HepG2 (cell line): ENCODE measurements around the gene FGFR4. TPM values are rescaled to one million over a fixed set of nuclear protein-coding genes. Genes with fewer than 3 reads are reported as not detected.
A peak's percentile ranks its signal among the peaks of the same experiment; 100 is the strongest.

Experiments used
- ARNTL ChIP-seq: sonication (generic); formaldehyde crosslinking; IDR thresholded peaks from 2 replicates; pipeline ENCODE4 v1.4.0; 2020; ENCODE audit warnings: mild to moderate bottlenecking, missing genetic modification reagents
- ATF7-NPFF ChIP-seq: sonication (generic); formaldehyde crosslinking; IDR thresholded peaks from 2 replicates; pipeline ENCODE4 v1.8.1; 2023; ENCODE audit warnings: mild to moderate bottlenecking, low read depth, missing genetic modification reagents, moderate library complexity
- HDAC1 ChIP-seq: sonication (generic); formaldehyde crosslinking; IDR thresholded peaks from 2 replicates; pipeline ENCODE4 v1.5.1; 2020; ENCODE audit warnings: mild to moderate bottlenecking, missing genetic modification reagents
- HNRNPK ChIP-seq: fragments of 200-400 bp; formaldehyde crosslinking; IDR thresholded peaks from 2 replicates; pipeline ENCODE4 v1.6.1; 2018; ENCODE audit warnings: low read length, low read depth, moderate library complexity, mild to moderate bottlenecking; ENCODE audit not compliant: poor library complexity, severe bottlenecking
- LCORL ChIP-seq, 2 experiments: fragments of 450-650 bp in 1 of 2; sonication (generic) in 1 of 2; formaldehyde crosslinking in 1 of 2; IDR thresholded peaks; 2 replicates each; pipeline versions ENCODE4 v1.5.0 to v1.6.1; 2017 to 2020; ENCODE audit warnings: antibody characterized with exemption in 1 of 2, missing genetic modification reagents in 1 of 2
- MAFK ChIP-seq, 2 experiments: IDR thresholded peaks in 1 of 2; conservative IDR thresholded peaks in 1 of 2; 2 replicates each; pipeline ENCODE4 v1.6.1; 2011; ENCODE audit warnings: improper control_type of control experiment in 2 of 2, low read length in 2 of 2
- MTA3 ChIP-seq: sonication (generic); formaldehyde crosslinking; IDR thresholded peaks from 2 replicates; pipeline ENCODE4 v1.4.0; 2020; ENCODE audit warnings: missing genetic modification reagents
- PATZ1 ChIP-seq: sonication (generic); formaldehyde crosslinking; IDR thresholded peaks from 2 replicates; pipeline ENCODE4 v1.4.0; 2020; ENCODE audit warnings: missing genetic modification reagents
- RXRA ChIP-seq: sonication (generic); formaldehyde crosslinking; IDR thresholded peaks from 2 replicates; pipeline ENCODE4 v1.5.1; 2020; ENCODE audit warnings: missing genetic modification reagents
- TCF12 ChIP-seq, 2 experiments: fragments of 450-650 bp in 1 of 2; sonication (generic) in 1 of 2; formaldehyde crosslinking in 1 of 2; IDR thresholded peaks; 2 replicates each; pipeline versions ENCODE4 v1.6.1 to v1.8.0; 2017 to 2022; ENCODE audit warnings: antibody characterized with exemption in 1 of 2, mild to moderate bottlenecking in 1 of 2, missing genetic modification reagents in 1 of 2, moderate library complexity in 1 of 2
- ZNF331 ChIP-seq: sonication (generic); formaldehyde crosslinking; IDR thresholded peaks from 2 replicates; pipeline ENCODE4 v1.4.0; 2020; ENCODE audit warnings: missing genetic modification reagents
- ZNF543 ChIP-seq: sonication (generic); formaldehyde crosslinking; IDR thresholded peaks from 2 replicates; pipeline ENCODE4 v1.4.0; 2020; ENCODE audit warnings: mild to moderate bottlenecking, missing genetic modification reagents
- polyA plus RNA-seq, 8 experiments: library from polyadenylated mRNA; depleted of rRNA in 3 of 8; stranded (reverse) in 7 of 8; unstranded in 1 of 8; fragments of >200 nt; fragmentation: Illumina TruSeq in 4 of 8; extraction: Trizol in 4 of 8; gene quantifications; 2 replicates each; pipeline versions ENCODE4 v1.2.1 to v1.2.3, GENCODE V29; 2011 to 2016; ENCODE audit warnings: low read depth in 4 of 8, missing spikeins in 1 of 8, mixed read lengths in 1 of 8; ENCODE audit not compliant: insufficient read depth in 1 of 8
- total RNA-seq, 5 experiments: library from RNA; depleted of rRNA; stranded (reverse); fragments of >200 nt; fragmentation: Illumina TruSeq; extraction: Trizol; gene quantifications; 2 replicates each; pipeline ENCODE4 v1.2.3, GENCODE V29; 2016; ENCODE audit warnings: low read depth in 1 of 5
- TF ChIP-seq, protein P1 (sequence below): sonication (generic); formaldehyde crosslinking; IDR thresholded peaks from 2 replicates; pipeline ENCODE4 v1.4.0; 2020; ENCODE audit warnings: missing genetic modification reagents, mild to moderate bottlenecking, borderline replicate concordance
- TF ChIP-seq, protein P2 (sequence below): sonication (generic); formaldehyde crosslinking; IDR thresholded peaks from 2 replicates; pipeline ENCODE4 v1.4.0; 2020; ENCODE audit warnings: missing genetic modification reagents
- TF ChIP-seq, protein P3 (sequence below): sonication (generic); formaldehyde crosslinking; IDR thresholded peaks from 2 replicates; pipeline ENCODE4 v1.8.0; 2022; ENCODE audit warnings: mild to moderate bottlenecking, missing genetic modification reagents
- TF ChIP-seq, protein P4 (sequence below): sonication (generic); formaldehyde crosslinking; IDR thresholded peaks from 2 replicates; pipeline ENCODE4 v1.5.0; 2020; ENCODE audit warnings: mild to moderate bottlenecking, missing genetic modification reagents

Gene FGFR4
- total and polyA plus RNA-seq, 2 of the 13 experiments (the other 11 are each of a cell fraction or from before 2014, with no cell fraction given), result 129 to 219 TPM

DNA sequence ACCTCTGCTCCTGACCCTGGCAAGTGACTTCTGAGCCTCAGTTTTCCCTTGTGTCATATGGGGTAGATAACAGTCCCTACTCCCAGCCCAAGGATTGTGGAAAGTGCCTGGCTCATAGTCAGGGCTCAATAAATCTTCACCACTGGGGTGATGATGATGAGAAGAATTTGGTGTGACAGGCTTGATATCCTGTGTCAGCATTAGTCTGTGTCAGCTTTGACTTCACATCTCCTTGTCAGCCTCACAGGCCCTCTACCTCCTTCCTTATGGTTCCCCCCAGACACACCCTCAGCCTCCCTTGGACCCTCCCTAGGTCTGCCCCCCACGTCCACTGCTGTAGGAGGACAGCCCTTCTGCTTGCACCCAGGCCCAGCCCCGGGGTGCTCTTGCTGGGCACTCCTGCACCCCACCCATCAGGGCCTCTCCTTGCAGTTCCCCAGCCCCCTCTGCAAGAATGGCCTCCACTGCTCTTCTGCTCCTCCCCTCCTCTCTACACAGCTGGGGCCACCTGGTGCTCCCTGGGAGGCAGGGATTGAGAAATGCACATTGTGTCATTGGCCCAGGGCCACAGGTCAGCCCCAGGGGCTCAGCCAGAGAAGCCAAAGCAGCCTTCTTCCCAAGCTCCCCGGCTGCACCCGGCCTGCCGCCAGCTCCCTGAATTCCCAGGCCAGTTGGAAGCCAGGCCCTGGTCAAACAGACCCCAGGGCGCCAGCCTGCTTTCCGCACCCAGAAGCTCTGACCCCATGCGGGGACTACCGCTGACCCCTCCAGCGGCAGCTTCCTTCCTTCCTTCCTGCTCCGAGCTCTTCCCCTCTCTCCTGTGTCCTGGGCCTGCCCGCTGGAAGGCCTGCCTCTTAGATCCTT is 7.7 kb downstream of the FGFR4 start (continued):
- TF ChIP-seq, protein P1, sequence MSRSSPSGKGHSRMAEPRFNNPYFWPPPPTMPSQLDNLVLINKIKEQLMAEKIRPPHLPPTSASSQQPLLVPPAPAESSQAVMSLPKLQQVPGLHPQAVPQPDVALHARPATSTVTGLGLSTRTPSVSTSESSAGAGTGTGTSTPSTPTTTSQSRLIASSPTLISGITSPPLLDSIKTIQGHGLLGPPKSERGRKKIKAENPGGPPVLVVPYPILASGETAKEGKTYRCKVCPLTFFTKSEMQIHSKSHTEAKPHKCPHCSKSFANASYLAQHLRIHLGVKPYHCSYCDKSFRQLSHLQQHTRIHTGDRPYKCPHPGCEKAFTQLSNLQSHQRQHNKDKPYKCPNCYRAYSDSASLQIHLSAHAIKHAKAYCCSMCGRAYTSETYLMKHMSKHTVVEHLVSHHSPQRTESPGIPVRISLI (CRISPR knock-in tag), result no peak; the same call in 1 of the 2 replicates
- TF ChIP-seq, protein P2, sequence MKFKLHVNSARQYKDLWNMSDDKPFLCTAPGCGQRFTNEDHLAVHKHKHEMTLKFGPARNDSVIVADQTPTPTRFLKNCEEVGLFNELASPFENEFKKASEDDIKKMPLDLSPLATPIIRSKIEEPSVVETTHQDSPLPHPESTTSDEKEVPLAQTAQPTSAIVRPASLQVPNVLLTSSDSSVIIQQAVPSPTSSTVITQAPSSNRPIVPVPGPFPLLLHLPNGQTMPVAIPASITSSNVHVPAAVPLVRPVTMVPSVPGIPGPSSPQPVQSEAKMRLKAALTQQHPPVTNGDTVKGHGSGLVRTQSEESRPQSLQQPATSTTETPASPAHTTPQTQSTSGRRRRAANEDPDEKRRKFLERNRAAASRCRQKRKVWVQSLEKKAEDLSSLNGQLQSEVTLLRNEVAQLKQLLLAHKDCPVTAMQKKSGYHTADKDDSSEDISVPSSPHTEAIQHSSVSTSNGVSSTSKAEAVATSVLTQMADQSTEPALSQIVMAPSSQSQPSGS, result peak; percentile 79; the same call in 1 of the 2 replicates
- TF ChIP-seq ATF7-NPFF (no peak), MAFK (conservative IDR thresholded peaks at IDR 0.05 in 1 of 2, IDR thresholded peaks at IDR 0.05 in 1 of 2; ENCODE audit: low read length in 2 of 2) (peak; percentile 31 to 48; a peak in 2 of 4 replicates), ZNF543 (CRISPR knock-in tag) (peak; percentile 42; the same call in 1 of the 2 replicates), MTA3 (no peak), LCORL (IDR thresholded peaks at IDR 0.05) (no peak), LCORL (CRISPR knock-in tag; IDR thresholded peaks at IDR 0.05) (peak; percentile 88), ARNTL (CRISPR knock-in tag) (peak; percentile 79), HDAC1 (CRISPR knock-in tag) (peak; percentile 86), PATZ1 (CRISPR knock-in tag) (peak; percentile 95), TCF12 (IDR thresholded peaks at IDR 0.05) (no peak), TCF12 (CRISPR knock-in tag; IDR thresholded peaks at IDR 0.05) (0 out of 2 replicates have a peak, but pooled peaks have one; percentile 34), RXRA (CRISPR knock-in tag) (peak; percentile 78), HNRNPK (no peak), ZNF331 (CRISPR knock-in tag) (0 out of 2 replicates have a peak, but pooled peaks have one; percentile 22)
- TF ChIP-seq, protein P3, sequence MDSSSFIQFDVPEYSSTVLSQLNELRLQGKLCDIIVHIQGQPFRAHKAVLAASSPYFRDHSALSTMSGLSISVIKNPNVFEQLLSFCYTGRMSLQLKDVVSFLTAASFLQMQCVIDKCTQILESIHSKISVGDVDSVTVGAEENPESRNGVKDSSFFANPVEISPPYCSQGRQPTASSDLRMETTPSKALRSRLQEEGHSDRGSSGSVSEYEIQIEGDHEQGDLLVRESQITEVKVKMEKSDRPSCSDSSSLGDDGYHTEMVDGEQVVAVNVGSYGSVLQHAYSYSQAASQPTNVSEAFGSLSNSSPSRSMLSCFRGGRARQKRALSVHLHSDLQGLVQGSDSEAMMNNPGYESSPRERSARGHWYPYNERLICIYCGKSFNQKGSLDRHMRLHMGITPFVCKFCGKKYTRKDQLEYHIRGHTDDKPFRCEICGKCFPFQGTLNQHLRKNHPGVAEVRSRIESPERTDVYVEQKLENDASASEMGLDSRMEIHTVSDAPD (CRISPR knock-in tag), result 0 out of 2 replicates have a peak, but pooled peaks have one; percentile 71
- TF ChIP-seq, protein P4, sequence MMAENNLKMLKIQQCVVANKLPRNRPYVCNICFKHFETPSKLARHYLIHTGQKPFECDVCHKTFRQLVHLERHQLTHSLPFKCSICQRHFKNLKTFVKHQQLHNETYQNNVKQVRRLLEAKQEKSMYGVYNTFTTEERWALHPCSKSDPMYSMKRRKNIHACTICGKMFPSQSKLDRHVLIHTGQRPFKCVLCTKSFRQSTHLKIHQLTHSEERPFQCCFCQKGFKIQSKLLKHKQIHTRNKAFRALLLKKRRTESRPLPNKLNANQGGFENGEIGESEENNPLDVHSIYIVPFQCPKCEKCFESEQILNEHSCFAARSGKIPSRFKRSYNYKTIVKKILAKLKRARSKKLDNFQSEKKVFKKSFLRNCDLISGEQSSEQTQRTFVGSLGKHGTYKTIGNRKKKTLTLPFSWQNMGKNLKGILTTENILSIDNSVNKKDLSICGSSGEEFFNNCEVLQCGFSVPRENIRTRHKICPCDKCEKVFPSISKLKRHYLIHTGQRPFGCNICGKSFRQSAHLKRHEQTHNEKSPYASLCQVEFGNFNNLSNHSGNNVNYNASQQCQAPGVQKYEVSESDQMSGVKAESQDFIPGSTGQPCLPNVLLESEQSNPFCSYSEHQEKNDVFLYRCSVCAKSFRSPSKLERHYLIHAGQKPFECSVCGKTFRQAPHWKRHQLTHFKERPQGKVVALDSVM, result peak; percentile 87
- TF ChIP-seq, all 625 proteins: peak for 176
